SK-N-SH (cell line): Measurements from ENCODE around the gene ZNF683. TPM values are rescaled to one million over a fixed set of nuclear protein-coding genes. Genes with fewer than 3 reads are reported as not detected.

Experiments
- CTCF ChIA-PET: fragments of 300-600, 350-600 bp; formaldehyde crosslinking; extraction: SDS; loops from one replicate; lab custom pipeline; 2021; lab: Yijun Ruan, JAX
- POLR2A ChIA-PET: fragments of 350-600 bp; sonication (Branson Sonifier 250); formaldehyde crosslinking; extraction: SDS; loops from one replicate; lab custom pipeline; 2020; ENCODE audit warnings: antibody characterized with exemption, inconsistent platforms; lab: Yijun Ruan, JAX
- DNase-seq: peaks from one replicate; pipeline ENCODE4 v3.0.0; 2012
- H2AFZ ChIP-seq: fragments of 200-600 bp; sonication (generic); 2 replicates; pipeline ENCODE4 v1.8.1; 2016; ENCODE audit warnings: antibody characterized with exemption, mild to moderate bottlenecking, low read depth
- H3F3A ChIP-seq: fragments of 200-600 bp; sonication (generic); replicated peaks from 2 replicates; pipeline ENCODE3; 2016; ENCODE audit warnings: antibody characterized with exemption, mild to moderate bottlenecking; ENCODE audit not compliant: insufficient read depth
- H3K27ac ChIP-seq, 2 experiments: fragments of 200-500 bp in 1 of 2; fragments of 200-600 bp in 1 of 2; sonication (Bioruptor generic) in 1 of 2; sonication (generic), shearing (Covaris generic) in 1 of 2; 2 replicates each; pipeline versions ENCODE4 v1.5.1 to v1.6.1; 2014 to 2016; ENCODE audit warnings: low read depth in 2 of 2, inconsistent platforms in 1 of 2, low read length in 1 of 2, mild to moderate bottlenecking in 1 of 2, mixed read lengths in 1 of 2
- H3K27me3 ChIP-seq: fragments of 200-600 bp; sonication (generic), shearing (Covaris generic); 2 replicates; pipeline ENCODE4 v1.6.1; 2016; ENCODE audit warnings: mixed run types; ENCODE audit not compliant: insufficient read depth
- H3K36me3 ChIP-seq, 2 experiments: fragments of 200-500 bp in 1 of 2; fragments of 200-600 bp in 1 of 2; sonication (Bioruptor generic) in 1 of 2; sonication (generic) in 1 of 2; replicated peaks in 1 of 2; 2 replicates each; pipeline versions ENCODE3 to v1.5.1; 2014 to 2016; ENCODE audit warnings: low read length in 1 of 2, mild to moderate bottlenecking in 1 of 2; ENCODE audit not compliant: insufficient read depth in 2 of 2, control insufficient read depth in 1 of 2
- H3K4me1 ChIP-seq, 2 experiments: fragments of 200-500 bp in 1 of 2; fragments of 200-600 bp in 1 of 2; sonication (Bioruptor generic) in 1 of 2; sonication (generic), shearing (Covaris generic) in 1 of 2; 2 replicates each; pipeline versions ENCODE4 v1.5.1 to v1.6.1; 2014 to 2016; ENCODE audit warnings: low read depth in 1 of 2, low read length in 1 of 2, mixed run types in 1 of 2; ENCODE audit not compliant: insufficient read depth in 2 of 2, control insufficient read depth in 1 of 2
- H3K4me2 ChIP-seq: fragments of 200-600 bp; sonication (generic), shearing (Covaris generic); 2 replicates; pipeline ENCODE4 v1.6.1; 2017; ENCODE audit warnings: mixed run types
- H3K4me3 ChIP-seq, 2 experiments: fragments of 200-500 bp in 1 of 2; fragments of 200-600 bp in 1 of 2; sonication (Bioruptor generic) in 1 of 2; sonication (generic), shearing (Covaris generic) in 1 of 2; 2 replicates each; pipeline versions ENCODE4 v1.5.1 to v1.8.1; 2014 to 2016; ENCODE audit warnings: low read depth in 2 of 2, inconsistent platforms in 1 of 2, low read length in 1 of 2, mild to moderate bottlenecking in 1 of 2, mixed read lengths in 1 of 2, moderate library complexity in 1 of 2
- H3K79me2 ChIP-seq: fragments of 200-600 bp; sonication (generic); 2 replicates; pipeline ENCODE4 v1.8.1; 2017; ENCODE audit warnings: mild to moderate bottlenecking; ENCODE audit not compliant: insufficient read depth
- H3K9ac ChIP-seq: fragments of 200-600 bp; sonication (generic); 2 replicates; pipeline ENCODE4 v1.6.1; 2017; ENCODE audit warnings: mixed run types
- H3K9me2 ChIP-seq: fragments of 200-600 bp; sonication (generic); 2 replicates; pipeline ENCODE4 v1.6.1; 2017; ENCODE audit warnings: mixed run types
- H3K9me3 ChIP-seq: fragments of 200-600 bp; sonication (generic); 2 replicates; pipeline ENCODE4 v1.6.1; 2017; ENCODE audit warnings: mixed run types, mild to moderate bottlenecking, moderate library complexity
- H4K20me1 ChIP-seq: fragments of 200-600 bp; sonication (generic); 2 replicates; pipeline ENCODE4 v1.6.1; 2017; ENCODE audit warnings: mild to moderate bottlenecking, mixed run types; ENCODE audit not compliant: insufficient read depth
- EP300 ChIP-seq, 2 experiments: IDR thresholded peaks; 2 replicates each; pipeline versions ENCODE4 v1.4.0 to v1.6.1; 2012; ENCODE audit warnings: borderline replicate concordance in 1 of 2, low read depth in 1 of 2, low read length in 1 of 2
- EZH2phosphoT487 ChIP-seq: fragments of 200-600 bp; sonication (generic); IDR thresholded peaks from 2 replicates; pipeline ENCODE4 v1.6.1; 2017; ENCODE audit warnings: low read depth, mixed run types, mild to moderate bottlenecking, antibody characterized with exemption, moderate library complexity, borderline replicate concordance
- FOSL2 ChIP-seq: IDR thresholded peaks from 2 replicates; pipeline ENCODE4 v1.4.0; 2012; ENCODE audit warnings: low read depth, mild to moderate bottlenecking, moderate library complexity, borderline replicate concordance
- GABPA ChIP-seq: IDR thresholded peaks from 2 replicates; pipeline ENCODE4 v1.4.0; 2012; ENCODE audit warnings: low read depth, mild to moderate bottlenecking
- GATA2 ChIP-seq: sonication (generic); formaldehyde crosslinking; IDR thresholded peaks from 2 replicates; pipeline ENCODE4 v1.5.0; 2020; ENCODE audit warnings: mild to moderate bottlenecking, missing genetic modification reagents
- JUND ChIP-seq: IDR thresholded peaks from 2 replicates; pipeline ENCODE4 v1.4.0; 2012
- NFIC ChIP-seq: IDR thresholded peaks from 2 replicates; pipeline ENCODE4 v1.4.0; 2012; ENCODE audit warnings: borderline replicate concordance
- NRF1 ChIP-seq: IDR thresholded peaks from 2 replicates; pipeline ENCODE4 v1.6.1; 2012; ENCODE audit warnings: low read depth, mild to moderate bottlenecking, low read length
- POLR2AphosphoS5 ChIP-seq: IDR thresholded peaks from 2 replicates; pipeline ENCODE4 v1.6.1; 2012; ENCODE audit warnings: low read depth, low read length
- RCOR1 ChIP-seq: fragments of 150-350 bp; IDR thresholded peaks from 2 replicates; pipeline ENCODE4 v1.6.1; 2017; ENCODE audit warnings: antibody characterized with exemption, low read length
- RXRA ChIP-seq: IDR thresholded peaks from 2 replicates; pipeline ENCODE4 v1.4.0; 2012; ENCODE audit warnings: low read depth, mild to moderate bottlenecking, borderline replicate concordance
- SIN3A ChIP-seq: IDR thresholded peaks from 2 replicates; pipeline ENCODE4 v1.6.1; 2012; ENCODE audit warnings: low read depth, mild to moderate bottlenecking, low read length, moderate library complexity, borderline replicate concordance
- TCF12 ChIP-seq: IDR thresholded peaks from 2 replicates; pipeline ENCODE4 v1.4.0; 2012
- YY1 ChIP-seq: IDR thresholded peaks from 2 replicates; pipeline ENCODE4 v1.4.0; 2012; ENCODE audit warnings: low read depth, mild to moderate bottlenecking
- WGBS: methylation state at CpG from one replicate; pipeline ENCODE4 v1.1.6; 2017; ENCODE audit warnings: low lambda C conversion rate; 5-methylcytosine and 5-hydroxymethylcytosine counted together
- polyA plus RNA-seq, 3 experiments: library from polyadenylated mRNA; depleted of rRNA; stranded (reverse); fragments of >200 nt; gene quantifications; 2 replicates each; pipeline ENCODE4 v1.2.3, GENCODE V29; 2012
- TF ChIP-seq, protein P1 (sequence below): IDR thresholded peaks from 2 replicates; pipeline ENCODE4 v1.6.1; 2012; ENCODE audit warnings: mild to moderate bottlenecking, low read depth, low read length, moderate library complexity
- TF ChIP-seq, protein P2 (sequence below): fragments of 200-600 bp; sonication (generic); IDR thresholded peaks from 2 replicates; pipeline ENCODE4 v1.6.1; 2017; ENCODE audit warnings: antibody characterized with exemption, mild to moderate bottlenecking, moderate library complexity
- TF ChIP-seq, protein P3 (sequence below): fragments of 150-350 bp; IDR thresholded peaks from 2 replicates; pipeline ENCODE4 v1.6.1; 2017; ENCODE audit warnings: antibody characterized with exemption, low read length, low read depth, borderline replicate concordance
- TF ChIP-seq, protein P4 (sequence below): fragments of 150-350 bp; IDR thresholded peaks from 2 replicates; pipeline ENCODE4 v1.6.1; 2016; ENCODE audit warnings: mild to moderate bottlenecking, low read depth, low read length

Gene ZNF683
- polyA plus RNA-seq, 1 of the 3 experiments (the other 2 are of a cell fraction): not detected

DNA sequence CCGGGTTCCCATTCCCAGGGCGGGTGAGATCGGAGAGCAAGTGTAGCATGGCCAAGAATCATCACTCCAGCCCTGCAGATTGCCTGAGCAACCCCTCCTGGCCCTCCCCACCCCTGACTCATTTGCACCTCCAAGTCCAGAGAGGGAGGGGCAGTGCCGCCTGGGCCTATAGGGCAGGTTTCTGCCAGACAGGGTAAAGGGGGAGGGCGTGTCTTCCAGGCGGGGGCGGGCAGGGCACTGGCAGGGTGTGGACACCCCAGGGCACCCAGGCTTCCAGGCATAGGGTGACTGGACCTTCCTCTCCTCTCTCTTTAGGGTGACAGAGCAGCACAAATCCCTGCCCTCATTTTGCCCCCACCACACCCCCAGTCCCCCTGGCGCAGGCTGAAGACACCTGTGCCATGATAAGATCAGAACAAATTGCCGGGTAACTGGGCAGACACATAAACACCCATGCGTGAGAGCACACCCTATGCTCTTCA is 15.4 kb downstream of the ZNF683 start:
- no peak overlapping the region for H2AFZ ChIP-seq
- no peak overlapping the region for H3K4me3 ChIP-seq
- peaks cover 0 to 9% of the 10 kb centered on the region in 2 experiments; a peak in 2 of 4 replicates for H3K4me1 ChIP-seq
- DNase-seq: no peak
- no peak for TF ChIP-seq GABPA
- no peak for TF ChIP-seq EP300 (IDR thresholded peaks at IDR 0.05; ENCODE audit: borderline replicate concordance in 1 of 2, low read depth in 1 of 2, low read length in 1 of 2)
- TF ChIP-seq EZH2phosphoT487: no peak
- no peak for TF ChIP-seq NRF1
- TF ChIP-seq, protein P1, sequence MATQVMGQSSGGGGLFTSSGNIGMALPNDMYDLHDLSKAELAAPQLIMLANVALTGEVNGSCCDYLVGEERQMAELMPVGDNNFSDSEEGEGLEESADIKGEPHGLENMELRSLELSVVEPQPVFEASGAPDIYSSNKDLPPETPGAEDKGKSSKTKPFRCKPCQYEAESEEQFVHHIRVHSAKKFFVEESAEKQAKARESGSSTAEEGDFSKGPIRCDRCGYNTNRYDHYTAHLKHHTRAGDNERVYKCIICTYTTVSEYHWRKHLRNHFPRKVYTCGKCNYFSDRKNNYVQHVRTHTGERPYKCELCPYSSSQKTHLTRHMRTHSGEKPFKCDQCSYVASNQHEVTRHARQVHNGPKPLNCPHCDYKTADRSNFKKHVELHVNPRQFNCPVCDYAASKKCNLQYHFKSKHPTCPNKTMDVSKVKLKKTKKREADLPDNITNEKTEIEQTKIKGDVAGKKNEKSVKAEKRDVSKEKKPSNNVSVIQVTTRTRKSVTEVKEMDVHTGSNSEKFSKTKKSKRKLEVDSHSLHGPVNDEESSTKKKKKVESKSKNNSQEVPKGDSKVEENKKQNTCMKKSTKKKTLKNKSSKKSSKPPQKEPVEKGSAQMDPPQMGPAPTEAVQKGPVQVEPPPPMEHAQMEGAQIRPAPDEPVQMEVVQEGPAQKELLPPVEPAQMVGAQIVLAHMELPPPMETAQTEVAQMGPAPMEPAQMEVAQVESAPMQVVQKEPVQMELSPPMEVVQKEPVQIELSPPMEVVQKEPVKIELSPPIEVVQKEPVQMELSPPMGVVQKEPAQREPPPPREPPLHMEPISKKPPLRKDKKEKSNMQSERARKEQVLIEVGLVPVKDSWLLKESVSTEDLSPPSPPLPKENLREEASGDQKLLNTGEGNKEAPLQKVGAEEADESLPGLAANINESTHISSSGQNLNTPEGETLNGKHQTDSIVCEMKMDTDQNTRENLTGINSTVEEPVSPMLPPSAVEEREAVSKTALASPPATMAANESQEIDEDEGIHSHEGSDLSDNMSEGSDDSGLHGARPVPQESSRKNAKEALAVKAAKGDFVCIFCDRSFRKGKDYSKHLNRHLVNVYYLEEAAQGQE: no peak
- TF ChIP-seq, protein P2, sequence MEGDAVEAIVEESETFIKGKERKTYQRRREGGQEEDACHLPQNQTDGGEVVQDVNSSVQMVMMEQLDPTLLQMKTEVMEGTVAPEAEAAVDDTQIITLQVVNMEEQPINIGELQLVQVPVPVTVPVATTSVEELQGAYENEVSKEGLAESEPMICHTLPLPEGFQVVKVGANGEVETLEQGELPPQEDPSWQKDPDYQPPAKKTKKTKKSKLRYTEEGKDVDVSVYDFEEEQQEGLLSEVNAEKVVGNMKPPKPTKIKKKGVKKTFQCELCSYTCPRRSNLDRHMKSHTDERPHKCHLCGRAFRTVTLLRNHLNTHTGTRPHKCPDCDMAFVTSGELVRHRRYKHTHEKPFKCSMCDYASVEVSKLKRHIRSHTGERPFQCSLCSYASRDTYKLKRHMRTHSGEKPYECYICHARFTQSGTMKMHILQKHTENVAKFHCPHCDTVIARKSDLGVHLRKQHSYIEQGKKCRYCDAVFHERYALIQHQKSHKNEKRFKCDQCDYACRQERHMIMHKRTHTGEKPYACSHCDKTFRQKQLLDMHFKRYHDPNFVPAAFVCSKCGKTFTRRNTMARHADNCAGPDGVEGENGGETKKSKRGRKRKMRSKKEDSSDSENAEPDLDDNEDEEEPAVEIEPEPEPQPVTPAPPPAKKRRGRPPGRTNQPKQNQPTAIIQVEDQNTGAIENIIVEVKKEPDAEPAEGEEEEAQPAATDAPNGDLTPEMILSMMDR: no peak
- no peak for TF ChIP-seq JUND
- TF ChIP-seq GATA2: no peak
- no peak for TF ChIP-seq RXRA
- TF ChIP-seq TCF12: no peak
- TF ChIP-seq SIN3A: no peak
- no peak for TF ChIP-seq FOSL2
- TF ChIP-seq, protein P3, sequence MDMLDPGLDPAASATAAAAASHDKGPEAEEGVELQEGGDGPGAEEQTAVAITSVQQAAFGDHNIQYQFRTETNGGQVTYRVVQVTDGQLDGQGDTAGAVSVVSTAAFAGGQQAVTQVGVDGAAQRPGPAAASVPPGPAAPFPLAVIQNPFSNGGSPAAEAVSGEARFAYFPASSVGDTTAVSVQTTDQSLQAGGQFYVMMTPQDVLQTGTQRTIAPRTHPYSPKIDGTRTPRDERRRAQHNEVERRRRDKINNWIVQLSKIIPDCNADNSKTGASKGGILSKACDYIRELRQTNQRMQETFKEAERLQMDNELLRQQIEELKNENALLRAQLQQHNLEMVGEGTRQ: no peak
- TF ChIP-seq RCOR1: no peak
- TF ChIP-seq NFIC: no peak
- TF ChIP-seq, protein P4, sequence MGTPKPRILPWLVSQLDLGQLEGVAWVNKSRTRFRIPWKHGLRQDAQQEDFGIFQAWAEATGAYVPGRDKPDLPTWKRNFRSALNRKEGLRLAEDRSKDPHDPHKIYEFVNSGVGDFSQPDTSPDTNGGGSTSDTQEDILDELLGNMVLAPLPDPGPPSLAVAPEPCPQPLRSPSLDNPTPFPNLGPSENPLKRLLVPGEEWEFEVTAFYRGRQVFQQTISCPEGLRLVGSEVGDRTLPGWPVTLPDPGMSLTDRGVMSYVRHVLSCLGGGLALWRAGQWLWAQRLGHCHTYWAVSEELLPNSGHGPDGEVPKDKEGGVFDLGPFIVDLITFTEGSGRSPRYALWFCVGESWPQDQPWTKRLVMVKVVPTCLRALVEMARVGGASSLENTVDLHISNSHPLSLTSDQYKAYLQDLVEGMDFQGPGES: no peak
- TF ChIP-seq POLR2AphosphoS5: no peak
- TF ChIP-seq YY1: no peak
- ChIA-PET CTCF (interaction anchor here (2.0 kb wide), 1 partner anchor 36 kb away, joined by 6 read pairs; no protein-coding TSS in a partner anchor), POLR2A (no interaction called here)
- H4K20me1 ChIP-seq: no peaks in the 10 kb centered on the region
- H3K4me2 ChIP-seq: no peak overlapping the region
- H3K9me3 ChIP-seq: no peaks in the 10 kb centered on the region
- no peak overlapping the region for H3K27ac ChIP-seq
- H3K9me2 ChIP-seq: no peaks in the 10 kb centered on the region
- H3K79me2 ChIP-seq: no peaks in the 10 kb centered on the region
- H3K36me3 ChIP-seq: no peaks in the 10 kb centered on the region
- no peak overlapping the region for H3K9ac ChIP-seq
- H3K27me3 ChIP-seq: peaks cover 25% of the 10 kb centered on the region; the same call in 1 of the 2 replicates
- 54% methylated on average over 5 of the region's 10 CpGs for WGBS
- no peaks in the 10 kb centered on the region for H3F3A ChIP-seq
